K562 (cell line): Measurements from ENCODE around the gene FRA10AC1. TPM values are rescaled to one million over a fixed set of nuclear protein-coding genes. Genes with fewer than 3 reads are reported as not detected.

Experiments used
- ARID1B ChIP-seq: fragments of 450-650 bp; IDR thresholded peaks from 2 replicates; pipeline ENCODE4 v1.6.1; 2016; ENCODE audit warnings: antibody characterized with exemption, mild to moderate bottlenecking, inconsistent platforms
- ATF1 ChIP-seq, 2 experiments: fragments of 450-650 bp in 1 of 2; IDR thresholded peaks; 2 replicates each; pipeline ENCODE4 v1.6.1; 2016; ENCODE audit warnings: missing compliant biosample characterization in 1 of 2, missing genetic modification characterization in 1 of 2
- CREM ChIP-seq: IDR thresholded peaks from 2 replicates; pipeline ENCODE4 v1.6.1; 2014; ENCODE audit warnings: antibody characterized with exemption, low read depth
- EHMT2 ChIP-seq: fragments of 450-650 bp; IDR thresholded peaks from 2 replicates; pipeline ENCODE4 v1.6.1; 2018; ENCODE audit warnings: antibody characterized with exemption
- FOXJ2 ChIP-seq: fragments of 200-800 bp; sonication (Bioruptor generic); IDR thresholded peaks from 2 replicates; pipeline ENCODE4 v1.6.1; 2016; ENCODE audit warnings: missing genetic modification characterization, missing compliant biosample characterization
- FOXK2 ChIP-seq, 2 experiments: fragments of 450-650 bp; IDR thresholded peaks in 1 of 2; conservative IDR thresholded peaks in 1 of 2; 2 replicates each; pipeline ENCODE4 v1.6.1; 2016; ENCODE audit warnings: low read depth in 2 of 2, mild to moderate bottlenecking in 1 of 2
- GABPB1 ChIP-seq: sonication (generic); formaldehyde crosslinking; IDR thresholded peaks from 2 replicates; pipeline ENCODE4 v1.8.0; 2022; ENCODE audit warnings: mild to moderate bottlenecking, missing genetic modification reagents
- HNRNPLL ChIP-seq: fragments of 200-400 bp; formaldehyde crosslinking; IDR thresholded peaks from 2 replicates; pipeline ENCODE4 v1.6.1; 2017; ENCODE audit warnings: low read length, low read depth, mild to moderate bottlenecking; ENCODE audit not compliant: poor library complexity, severe bottlenecking
- LCOR ChIP-seq: sonication (generic); formaldehyde crosslinking; IDR thresholded peaks from 2 replicates; pipeline ENCODE4 v1.8.0; 2022; ENCODE audit warnings: mild to moderate bottlenecking, missing genetic modification reagents
- NR2C2 ChIP-seq, 2 experiments: fragments of 200-800 bp in 1 of 2; sonication (Bioruptor generic) in 1 of 2; sonication (generic) in 1 of 2; formaldehyde crosslinking in 1 of 2; IDR thresholded peaks; 2 replicates each; pipeline versions ENCODE4 v1.6.1 to v1.8.0; 2016 to 2022; ENCODE audit warnings: mild to moderate bottlenecking in 1 of 2, missing compliant biosample characterization in 1 of 2, missing genetic modification characterization in 1 of 2, missing genetic modification reagents in 1 of 2
- POU5F1 ChIP-seq: fragments of 150-350 bp; IDR thresholded peaks from 2 replicates; pipeline ENCODE4 v1.6.1; 2014; ENCODE audit warnings: borderline replicate concordance, low read length, low read depth, mild to moderate bottlenecking; ENCODE audit not compliant: partially characterized antibody
- RBM15 ChIP-seq: fragments of 200-400 bp; formaldehyde crosslinking; IDR thresholded peaks from 2 replicates; pipeline ENCODE4 v1.6.1; 2018; ENCODE audit warnings: mild to moderate bottlenecking, low read length, moderate library complexity; ENCODE audit not compliant: insufficient read depth
- RCOR1 ChIP-seq, 2 experiments: IDR thresholded peaks; 2 replicates each; pipeline ENCODE4 v1.6.1; 2012; ENCODE audit warnings: low read depth in 2 of 2, low read length in 2 of 2, borderline replicate concordance in 1 of 2, improper control_type of control experiment in 1 of 2
- TBL1XR1 ChIP-seq, 2 experiments: IDR thresholded peaks; 2 replicates each; pipeline ENCODE4 v1.6.1; 2012; ENCODE audit warnings: improper control_type of control experiment in 2 of 2, low read length in 2 of 2, mild to moderate bottlenecking in 1 of 2
- ZBTB2 ChIP-seq: fragments of 450-650 bp; IDR thresholded peaks from 2 replicates; pipeline ENCODE4 v1.6.1; 2016; ENCODE audit warnings: antibody characterized with exemption
- ZNF253 ChIP-seq: fragments of 250-450 bp; sonication (Bioruptor Pico); conservative IDR thresholded peaks from 2 replicates; pipeline ENCODE4 v1.6.1; 2021; ENCODE audit warnings: mild to moderate bottlenecking
- ZNF274 ChIP-seq: IDR thresholded peaks from 2 replicates; pipeline ENCODE4 v1.6.1; 2011; ENCODE audit warnings: low read depth, mild to moderate bottlenecking, low read length, moderate library complexity, borderline replicate concordance
- ZNF511 ChIP-seq: sonication (generic); formaldehyde crosslinking; IDR thresholded peaks from 2 replicates; pipeline ENCODE4 v1.8.0; 2022; ENCODE audit warnings: mild to moderate bottlenecking, missing genetic modification reagents
- ZNF785 ChIP-seq: fragments of 250-450 bp; sonication (Bioruptor Pico); IDR thresholded peaks from 2 replicates; pipeline ENCODE4 v1.4.0; 2020; ENCODE audit warnings: mild to moderate bottlenecking
- polyA plus RNA-seq, 8 experiments: library from polyadenylated mRNA; depleted of rRNA in 4 of 8; stranded (reverse) in 5 of 8; unstranded in 3 of 8; fragments of >200 nt; fragmentation: Nextera tagmentation in 2 of 8; fragmentation: Illumina TruSeq in 1 of 8; extraction: Ambion mirVana in 2 of 8; extraction: Trizol in 1 of 8; gene quantifications; 2 replicates each; pipeline versions ENCODE4 v1.2.1 to v1.2.3, GENCODE V29; 2011 to 2014; ENCODE audit warnings: inconsistent platforms in 1 of 8, missing spikeins in 1 of 8
- total RNA-seq, 7 experiments: library from RNA; depleted of rRNA in 6 of 7; stranded (reverse); fragments of >200 nt in 6 of 7; fragmentation: Illumina TruSeq in 2 of 7; extraction: Trizol in 2 of 7; gene quantifications; 2 replicates each; pipeline versions ENCODE4 v1.2.1 to v1.2.3, GENCODE V29; 2011 to 2021; ENCODE audit warnings: low replicate concordance in 1 of 7
- TF ChIP-seq, protein P1 (sequence below): fragments of 250-450 bp; sonication (Bioruptor Pico); IDR thresholded peaks from 2 replicates; pipeline ENCODE4 v1.5.0; 2020; ENCODE audit warnings: mild to moderate bottlenecking, borderline replicate concordance
- TF ChIP-seq, protein P2 (sequence below): sonication (generic); formaldehyde crosslinking; IDR thresholded peaks from 2 replicates; pipeline ENCODE4 v1.8.0; 2022; ENCODE audit warnings: mild to moderate bottlenecking, missing genetic modification reagents

Gene FRA10AC1
- total and polyA plus RNA-seq, 9 of the 15 experiments (the other 6 are each of a cell fraction or from before 2014, with no cell fraction given): 4.4 to 11.8 (median 8.0) TPM

- TF ChIP-seq ZNF511 (0 out of 2 replicates have a peak, but pooled peaks have one; percentile 45), POU5F1 (peak; percentile 41), TBL1XR1 (IDR thresholded peaks at IDR 0.05; ENCODE audit: low read length in 2 of 2) (peak; percentile 47 to 63; a peak in 1 of 4 replicates), RCOR1 (IDR thresholded peaks at IDR 0.05; ENCODE audit: borderline replicate concordance in 1 of 2, low read depth in 2 of 2, low read length in 2 of 2) (peak; percentile 50 to 88; a peak in 3 of 4 replicates), GABPB1 (CRISPR knock-in tag) (peak; percentile 99), ZBTB2 (peak; percentile 60; the same call in 1 of the 2 replicates), ZNF785 (CRISPR knock-in tag) (no peak), ATF1 (CRISPR knock-in tag; IDR thresholded peaks at IDR 0.05) (0 out of 2 replicates have a peak, but pooled peaks have one; percentile 25), ATF1 (tag; IDR thresholded peaks at IDR 0.05) (peak; percentile 73), NR2C2 (CRISPR knock-in tag; IDR thresholded peaks at IDR 0.05) (peak; percentile 89), NR2C2 (tag; IDR thresholded peaks at IDR 0.05) (peak; percentile 96), HNRNPLL (peak; percentile 29), FOXJ2 (tag) (peak; percentile 68; the same call in 1 of the 2 replicates), ARID1B (no peak), ZNF253 (CRISPR knock-in tag) (no peak), RBM15 (no peak), CREM (peak; percentile 88), ZNF274 (no peak), LCOR (CRISPR knock-in tag) (peak; percentile 53; the same call in 1 of the 2 replicates), FOXK2 (conservative IDR thresholded peaks at IDR 0.05 in 1 of 2, IDR thresholded peaks at IDR 0.05 in 1 of 2; ENCODE audit: low read depth in 2 of 2) (peak in 1 of 2 experiments; percentile 74; a peak in 2 of 4 replicates), EHMT2 (peak; percentile 56; the same call in 1 of the 2 replicates)
- TF ChIP-seq, protein P1, sequence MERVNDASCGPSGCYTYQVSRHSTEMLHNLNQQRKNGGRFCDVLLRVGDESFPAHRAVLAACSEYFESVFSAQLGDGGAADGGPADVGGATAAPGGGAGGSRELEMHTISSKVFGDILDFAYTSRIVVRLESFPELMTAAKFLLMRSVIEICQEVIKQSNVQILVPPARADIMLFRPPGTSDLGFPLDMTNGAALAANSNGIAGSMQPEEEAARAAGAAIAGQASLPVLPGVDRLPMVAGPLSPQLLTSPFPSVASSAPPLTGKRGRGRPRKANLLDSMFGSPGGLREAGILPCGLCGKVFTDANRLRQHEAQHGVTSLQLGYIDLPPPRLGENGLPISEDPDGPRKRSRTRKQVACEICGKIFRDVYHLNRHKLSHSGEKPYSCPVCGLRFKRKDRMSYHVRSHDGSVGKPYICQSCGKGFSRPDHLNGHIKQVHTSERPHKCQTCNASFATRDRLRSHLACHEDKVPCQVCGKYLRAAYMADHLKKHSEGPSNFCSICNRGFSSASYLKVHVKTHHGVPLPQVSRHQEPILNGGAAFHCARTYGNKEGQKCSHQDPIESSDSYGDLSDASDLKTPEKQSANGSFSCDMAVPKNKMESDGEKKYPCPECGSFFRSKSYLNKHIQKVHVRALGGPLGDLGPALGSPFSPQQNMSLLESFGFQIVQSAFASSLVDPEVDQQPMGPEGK (CRISPR knock-in tag): no peak
- TF ChIP-seq, protein P2, sequence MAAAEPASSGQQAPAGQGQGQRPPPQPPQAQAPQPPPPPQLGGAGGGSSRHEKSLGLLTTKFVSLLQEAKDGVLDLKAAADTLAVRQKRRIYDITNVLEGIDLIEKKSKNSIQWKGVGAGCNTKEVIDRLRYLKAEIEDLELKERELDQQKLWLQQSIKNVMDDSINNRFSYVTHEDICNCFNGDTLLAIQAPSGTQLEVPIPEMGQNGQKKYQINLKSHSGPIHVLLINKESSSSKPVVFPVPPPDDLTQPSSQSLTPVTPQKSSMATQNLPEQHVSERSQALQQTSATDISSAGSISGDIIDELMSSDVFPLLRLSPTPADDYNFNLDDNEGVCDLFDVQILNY (CRISPR knock-in tag): 0 out of 2 replicates have a peak, but pooled peaks have one; percentile 39
These were observed at the start of gene FRA10AC1 (continued) for GRCh38 chr10:93702210-93703001.
